Small intestine (tissue), 7 donors: ENCODE measurements around the gene LAMA2. TPM values are rescaled to one million over a fixed set of nuclear protein-coding genes. Genes with fewer than 3 reads are reported as not detected.

ENCODE experiments used
- DNase-seq, 2 donors: peaks; one replicate each; pipeline versions ENCODE4 v3.0.0 to v3.0.0-alpha.2; 2013
- FAIRE-seq: peaks from 2 replicates; lab custom pipeline; 2012; peaks lifted over from hg19 to GRCh38; lab: Jason Lieb, UNC
- H3K27ac ChIP-seq, 3 donors: one replicate each; pipeline ENCODE4 v1.5.1; 2013; ENCODE audit warnings: low read length in 2 of 3, mild to moderate bottlenecking in 2 of 3, control low read depth in 1 of 3, inconsistent platforms in 1 of 3, low read depth in 1 of 3, moderate library complexity in 1 of 3
- H3K27me3 ChIP-seq, 3 donors: one replicate each; pipeline ENCODE4 v1.6.1; 2013; ENCODE audit warnings: low read length in 3 of 3, inconsistent platforms in 1 of 3; ENCODE audit not compliant: control insufficient read depth in 3 of 3, insufficient read depth in 3 of 3
- H3K36me3 ChIP-seq, 3 donors: one replicate each; pipeline ENCODE4 v1.6.1; 2013; ENCODE audit warnings: low read length in 3 of 3, inconsistent platforms in 1 of 3, low read depth in 1 of 3, mild to moderate bottlenecking in 1 of 3, moderate library complexity in 1 of 3; ENCODE audit not compliant: control insufficient read depth in 3 of 3, insufficient read depth in 2 of 3
- H3K4me1 ChIP-seq, 3 donors: one replicate each; pipeline ENCODE4 v1.6.1; 2013; ENCODE audit warnings: low read length in 2 of 3, inconsistent platforms in 1 of 3, low read depth in 1 of 3, mild to moderate bottlenecking in 1 of 3, moderate library complexity in 1 of 3; ENCODE audit not compliant: control insufficient read depth in 3 of 3, insufficient read depth in 2 of 3
- H3K4me3 ChIP-seq, 3 donors: one replicate each; pipeline ENCODE4 v1.5.1; 2013; ENCODE audit warnings: low read length in 3 of 3, control low read depth in 1 of 3, inconsistent platforms in 1 of 3, low read depth in 1 of 3, mild to moderate bottlenecking in 1 of 3, moderate library complexity in 1 of 3
- H3K9me3 ChIP-seq, 2 donors: one replicate each; pipeline ENCODE4 v1.6.1; 2013; ENCODE audit warnings: low read depth in 1 of 2, low read length in 1 of 2; ENCODE audit not compliant: control insufficient read depth in 2 of 2, insufficient read depth in 1 of 2
- WGBS, 3 donors: extraction: QIAGEN DNeasy Blood & Tissue Kit; methylation state at CpG; one replicate each; pipeline ENCODE4 v1.1.7; 2013; 5-methylcytosine and 5-hydroxymethylcytosine counted together
- polyA plus RNA-seq, 4 donors: library from polyadenylated mRNA; stranded (reverse) in 3 of 4; unstranded in 1 of 4; fragments of 200-250 nt in 3 of 4; fragments of 120-200 nt in 1 of 4; gene quantifications; one replicate each; pipeline versions ENCODE4 v1.2.1 to v1.2.3, GENCODE V29; 2013
- donor health status: healthy with polysubstance abuse.
- donor health status: control.
- donor health status: control.
- donor health status: Bipolar disorder and iron deficiency.
- donor health status: healthy.

Gene LAMA2
- polyA plus RNA-seq, 4 donors: 0.67 to 12.7 (median 1.1) TPM

GRCh38 chr6:129493354-129493902 lies 610.5 kb downstream of the LAMA2 start:
- no peaks in the 10 kb centered on the region for H3K27me3 ChIP-seq
- H3K36me3 ChIP-seq: no peaks in the 10 kb centered on the region
- H3K9me3 ChIP-seq: no peaks in the 10 kb centered on the region
- H3K27ac ChIP-seq: peak overlapping the region; percentile 29 to 68 (median 60)
- DNase-seq (peak; percentile 73 to 82), FAIRE-seq (no peak)
- H3K4me1 ChIP-seq: peaks cover 1 to 15% (median 7%) of the 10 kb centered on the region in 3 donors
- H3K4me3 ChIP-seq: no peak overlapping the region
- 16 to 53% (median 34%) methylated on average over 6 of the region's 6 CpGs for WGBS, 3 donors

GRCh38 chr6:129494099-129494498 lies 611.2 kb downstream of the LAMA2 start:
- Histone ChIP-seq H3K27ac (peak overlapping the region in 2 of 3 donors; percentile 23 to 32), H3K27me3 (no peaks in the 10 kb centered on the region), H3K9me3 (no peaks in the 10 kb centered on the region), H3K36me3 (no peaks in the 10 kb centered on the region), H3K4me1 (peaks cover 1 to 15% (median 10%) of the 10 kb centered on the region in 3 donors), H3K4me3 (no peak overlapping the region)
- FAIRE-seq (no peak), DNase-seq (no peak)
- WGBS, 3 donors: 76 to 85% (median 80%) methylated on average over 2 of the region's 2 CpGs

GRCh38 chr6:129494586-129494985 lies 611.6 kb downstream of the LAMA2 start:
- FAIRE-seq (no peak), DNase-seq (no peak)
- Histone ChIP-seq H3K4me1 (peaks cover 1 to 12% (median 10%) of the 10 kb centered on the region in 3 donors), H3K9me3 (no peaks in the 10 kb centered on the region), H3K36me3 (no peaks in the 10 kb centered on the region), H3K27ac (no peak overlapping the region), H3K4me3 (no peak overlapping the region), H3K27me3 (no peaks in the 10 kb centered on the region)

- Histone ChIP-seq H3K27ac (no peak overlapping the region), H3K9me3 (no peaks in the 10 kb centered on the region), H3K4me3 (no peak overlapping the region), H3K36me3 (no peaks in the 10 kb centered on the region), H3K4me1 (peaks cover 0 to 10% (median 6%) of the 10 kb centered on the region in 3 donors), H3K27me3 (no peaks in the 10 kb centered on the region)
- DNase-seq (no peak), FAIRE-seq (no peak)
- 80 to 88% (median 84%) methylated on average over 2 of the region's 2 CpGs for WGBS, 3 donors
Observed at GRCh38 chr6:129495652-129496051, 612.7 kb downstream of the LAMA2 start.

GRCh38 chr6:129497481-129498441 lies 614.8 kb downstream of the LAMA2 start:
- no peaks in the 10 kb centered on the region for H3K36me3 ChIP-seq
- WGBS, 3 donors: 41 to 66% (median 51%) methylated on average over 6 of the region's 6 CpGs
- peaks cover 0 to 10% (median 0%) of the 10 kb centered on the region in 3 donors for H3K4me1 ChIP-seq
- no peak overlapping the region for H3K4me3 ChIP-seq
- FAIRE-seq (no peak), DNase-seq (peak; percentile 24 to 54)
- H3K9me3 ChIP-seq: no peaks in the 10 kb centered on the region
- H3K27me3 ChIP-seq: no peaks in the 10 kb centered on the region
- H3K27ac ChIP-seq: peak overlapping the region in 1 of 3 donors; percentile 9

- Histone ChIP-seq H3K4me1 (peaks cover 0 to 10% (median 0%) of the 10 kb centered on the region in 3 donors), H3K27ac (peak overlapping the region in 1 of 3 donors; percentile 8), H3K27me3 (no peaks in the 10 kb centered on the region), H3K36me3 (no peaks in the 10 kb centered on the region), H3K9me3 (no peaks in the 10 kb centered on the region), H3K4me3 (peak overlapping the region in 2 of 3 donors; percentile 8 to 32)
- no peak for DNase-seq
- 11 to 39% (median 15%) methylated on average over 2 of the region's 2 CpGs for WGBS, 3 donors
- no peak for FAIRE-seq
Observed at GRCh38 chr6:129498541-129498940, 615.6 kb downstream of the LAMA2 start.

GRCh38 chr6:129498950-129499842 lies 616.3 kb downstream of the LAMA2 start:
- peak; percentile 72 to 77 for DNase-seq
- Histone ChIP-seq H3K4me1 (peaks cover 0 to 6% (median 0%) of the 10 kb centered on the region in 3 donors), H3K4me3 (peak overlapping the region in 2 of 3 donors; percentile 8 to 32), H3K27ac (peak overlapping the region in 1 of 3 donors; percentile 8), H3K9me3 (no peaks in the 10 kb centered on the region), H3K36me3 (no peaks in the 10 kb centered on the region), H3K27me3 (no peaks in the 10 kb centered on the region)
- FAIRE-seq: no peak
- WGBS, 3 donors: 1 to 12% (median 3%) methylated on average over 8 of the region's 8 CpGs

GRCh38 chr6:129499843-129500219 lies 616.9 kb downstream of the LAMA2 start:
- Histone ChIP-seq H3K27me3 (no peaks in the 10 kb centered on the region), H3K4me3 (no peak overlapping the region), H3K36me3 (no peaks in the 10 kb centered on the region), H3K9me3 (no peaks in the 10 kb centered on the region), H3K4me1 (peaks cover 0 to 6% (median 0%) of the 10 kb centered on the region in 3 donors), H3K27ac (no peak overlapping the region)
- DNase-seq: no peak
- FAIRE-seq: no peak
- WGBS, 3 donors: 71 to 82% (median 74%) methylated on average over 4 of the region's 4 CpGs
